ENCODE data around the gene KRT16.

KRT16 gene

GRCh38 chr17:41636652-41637051, 24.1 kb upstream of the KRT16 start:
- H3K4me3 ChIP-seq (ENCODE audit: low read depth, low read length): no peak overlapping the region
- DNase-seq (ENCODE audit: low read depth, low spot score): no peak
- in situ Hi-C loops (cut with HindIII; ENCODE audit: low sequenced_read_pairs): no loop called here
- no peak for TF ChIP-seq CTCF (IDR thresholded peaks at IDR 0.05; ENCODE audit: low read depth, low read length)

- DNase-seq (ENCODE audit: low read depth, low spot score): no peak
- no peak for TF ChIP-seq CTCF (IDR thresholded peaks at IDR 0.05; ENCODE audit: low read depth, low read length)
- in situ Hi-C loops (cut with HindIII; ENCODE audit: low sequenced_read_pairs): no loop called here
- H3K4me3 ChIP-seq (ENCODE audit: low read depth, low read length): no peak overlapping the region
Measured at GRCh38 chr17:41635121-41636097, 22.8 kb upstream of the KRT16 start.

GRCh38 chr17:41634639-41635038, 22.1 kb upstream of the KRT16 start:
- no peak for DNase-seq (ENCODE audit: low read depth, low spot score)
- no peak overlapping the region for H3K4me3 ChIP-seq (ENCODE audit: low read depth, low read length)

GRCh38 chr17:41633556-41634199, 21.1 kb upstream of the KRT16 start:
- no peak for TF ChIP-seq CTCF (IDR thresholded peaks at IDR 0.05; ENCODE audit: low read depth, low read length)
- in situ Hi-C loops (cut with HindIII; ENCODE audit: low sequenced_read_pairs): no loop called here
- no peak overlapping the region for H3K4me3 ChIP-seq (ENCODE audit: low read depth, low read length)
- DNase-seq (ENCODE audit: low read depth, low spot score): no peak

More at GRCh38 chr17:41634639-41635038, 22.1 kb upstream of the KRT16 start:
- in situ Hi-C loops (cut with HindIII; ENCODE audit: low sequenced_read_pairs): no loop called here
- no peak for TF ChIP-seq CTCF (IDR thresholded peaks at IDR 0.05; ENCODE audit: low read depth, low read length)

- DNase-seq (ENCODE audit: low read depth, low spot score): no peak
- in situ Hi-C loops (cut with HindIII; ENCODE audit: low sequenced_read_pairs): no loop called here
- no peak overlapping the region for H3K4me3 ChIP-seq (ENCODE audit: low read depth, low read length)
- TF ChIP-seq CTCF (IDR thresholded peaks at IDR 0.05; ENCODE audit: low read depth, low read length): no peak
Measured at GRCh38 chr17:41632482-41633105, 20.0 kb upstream of the KRT16 start.

GRCh38 chr17:41631898-41632285, 19.3 kb upstream of the KRT16 start:
- H3K4me3 ChIP-seq (ENCODE audit: low read depth, low read length): no peak overlapping the region
- DNase-seq (ENCODE audit: low read depth, low spot score): no peak
- in situ Hi-C loops (cut with HindIII; ENCODE audit: low sequenced_read_pairs): no loop called here
- TF ChIP-seq CTCF (IDR thresholded peaks at IDR 0.05; ENCODE audit: low read depth, low read length): no peak
